Lung (tissue), 12 donors: Measurements from ENCODE around the gene CDK5RAP3. TPM values are rescaled to one million over a fixed set of nuclear protein-coding genes. Genes with fewer than 3 reads are reported as not detected.

ENCODE experiments used
- ATAC-seq: fragments of 200-7000 bp; cut with Tn5 transposase; one replicate; pipeline ENCODE4 v1.9.1; 2020; ENCODE audit warnings: moderate number of reproducible peaks; ENCODE audit not compliant: insufficient read depth, low FRiP score
- DNase-seq, 3 donors: peaks; one replicate each; pipeline ENCODE4 v3.0.0-alpha.2; 2013 to 2017
- H3K27ac ChIP-seq, 2 donors: one replicate each; pipeline ENCODE4 v1.5.1; 2013; ENCODE audit warnings: mild to moderate bottlenecking in 2 of 2, moderate library complexity in 2 of 2, control low read depth in 1 of 2, inconsistent platforms in 1 of 2, low read depth in 1 of 2, low read length in 1 of 2
- H3K27me3 ChIP-seq, 3 donors: one replicate each; pipeline ENCODE4 v1.5.1; 2013; ENCODE audit warnings: low read length in 2 of 3; ENCODE audit not compliant: control insufficient read depth in 3 of 3, insufficient read depth in 3 of 3
- H3K36me3 ChIP-seq, 4 donors: one replicate each; pipeline ENCODE4 v1.5.1; 2013; ENCODE audit warnings: low read length in 4 of 4, mild to moderate bottlenecking in 1 of 4, moderate library complexity in 1 of 4; ENCODE audit not compliant: control insufficient read depth in 4 of 4, insufficient read depth in 4 of 4
- H3K4me1 ChIP-seq, 5 donors: one replicate each; pipeline ENCODE4 v1.5.1; 2013; ENCODE audit warnings: low read length in 5 of 5, mild to moderate bottlenecking in 2 of 5, moderate library complexity in 1 of 5; ENCODE audit not compliant: control insufficient read depth in 5 of 5, insufficient read depth in 5 of 5
- H3K4me3 ChIP-seq: one replicate; pipeline ENCODE4 v1.5.1; 2013; ENCODE audit warnings: mild to moderate bottlenecking, control low read depth, moderate library complexity
- H3K9ac ChIP-seq, 2 donors: one replicate each; pipeline ENCODE4 v1.5.1; 2013; ENCODE audit warnings: low read length in 2 of 2, control low read depth in 1 of 2; ENCODE audit not compliant: insufficient read depth in 1 of 2
- H3K9me3 ChIP-seq, 4 donors: one replicate each; pipeline ENCODE4 v1.5.1; 2013; ENCODE audit warnings: low read length in 3 of 4, mild to moderate bottlenecking in 1 of 4, moderate library complexity in 1 of 4; ENCODE audit not compliant: control insufficient read depth in 4 of 4, insufficient read depth in 3 of 4
- CTCF ChIP-seq: IDR thresholded peaks from 2 replicates; pipeline ENCODE4 v1.5.1; 2012; ENCODE audit warnings: mild to moderate bottlenecking; ENCODE audit errors: control extremely low read depth, extremely low read depth
- WGBS, 2 donors: extraction: QIAGEN DNeasy Blood & Tissue Kit; methylation state at CpG; one replicate each; pipeline ENCODE4 v1.1.7; 2013; 5-methylcytosine and 5-hydroxymethylcytosine counted together
- polyA plus RNA-seq, 2 donors: library from polyadenylated mRNA; stranded (reverse); fragments of 200-250 nt; gene quantifications; one replicate each; pipeline ENCODE4 v1.2.1, GENCODE V29; 2013
- total RNA-seq, 2 donors: library from RNA; depleted of rRNA in 1 of 2; stranded (reverse); fragments of >200 nt in 1 of 2; gene quantifications; one replicate each; pipeline ENCODE4 v1.2.1, GENCODE V29; 2014 to 2021
- donor health status: control.
- donor health status: control.
- donor health status: Bipolar disorder and iron deficiency.
- donor health status: healthy.
- donor health status: DM: yes; HTN: yes; CAD: no.

CDK5RAP3 gene
- total and polyA plus RNA-seq, 4 donors = 129 to 212 (median 153) TPM

- Histone ChIP-seq H3K27me3 (no peaks in the 10 kb centered on the region), H3K4me3 (no peak overlapping the region), H3K27ac (peak overlapping the region in 1 of 2 donors; percentile 54), H3K36me3 (peaks cover 0 to 13% (median 0%) of the 10 kb centered on the region in 4 donors), H3K4me1 (peaks cover 0 to 16% (median 9%) of the 10 kb centered on the region in 5 donors), H3K9ac (no peak overlapping the region), H3K9me3 (no peaks in the 10 kb centered on the region)
- WGBS, 2 donors = 34 to 55% methylated on average over 5 of the region's 5 CpGs
- ATAC-seq (peak; percentile 10), DNase-seq (no peak)
- no peak for TF ChIP-seq CTCF
Measured at GRCh38 chr17:47948706-47949196, 22.2 kb upstream of the CDK5RAP3 start.

DNA sequence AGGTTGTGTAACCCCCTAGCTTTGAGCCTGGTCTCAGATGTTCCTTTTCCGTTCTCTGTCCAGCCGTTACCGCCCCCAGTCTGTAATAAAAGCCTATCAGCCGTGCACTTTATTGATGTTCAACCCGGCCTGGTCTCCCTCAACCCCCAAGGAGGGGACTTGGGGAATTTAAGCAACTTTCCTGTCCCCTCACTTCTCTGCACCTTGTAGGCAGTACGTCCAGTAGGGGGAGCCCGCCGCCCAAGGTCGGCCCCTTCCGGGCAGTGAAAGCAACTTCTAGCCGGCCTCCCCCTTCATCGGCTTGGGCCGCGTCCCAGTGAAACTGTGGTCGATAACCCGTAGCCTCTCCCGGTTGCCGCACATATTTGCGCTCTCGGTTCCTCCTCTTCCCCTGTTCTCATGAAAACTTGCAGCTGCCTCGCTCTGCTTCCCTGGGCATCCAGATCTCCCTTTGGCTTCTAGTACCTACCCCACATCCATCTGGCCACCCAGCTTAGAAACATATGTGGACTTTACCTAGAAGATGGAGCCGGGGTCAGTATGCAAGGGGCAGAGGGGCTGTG, 21.6 kb upstream of the CDK5RAP3 start:
- peak; percentile 84 for TF ChIP-seq CTCF
- ATAC-seq = peak; percentile 64
- 5 to 8% methylated on average over 22 of the region's 22 CpGs for WGBS, 2 donors
- peak; percentile 87 to 90 (median 89) for DNase-seq
- H3K9me3 ChIP-seq = no peaks in the 10 kb centered on the region
- no peak overlapping the region for H3K4me3 ChIP-seq
- no peaks in the 10 kb centered on the region for H3K27me3 ChIP-seq
- H3K9ac ChIP-seq = peak overlapping the region in 1 of 2 donors; percentile 59
- peaks cover 0 to 13% (median 0%) of the 10 kb centered on the region in 4 donors for H3K36me3 ChIP-seq
- H3K4me1 ChIP-seq = peaks cover 0 to 16% (median 9%) of the 10 kb centered on the region in 5 donors
- H3K27ac ChIP-seq = peak overlapping the region in 1 of 2 donors; percentile 78

GRCh38 chr17:47949946-47950345, 21.0 kb upstream of the CDK5RAP3 start:
- no peak for ATAC-seq
- Histone ChIP-seq H3K27ac (peak overlapping the region in 1 of 2 donors; percentile 78), H3K9ac (peak overlapping the region in 1 of 2 donors; percentile 59), H3K36me3 (peaks cover 0 to 13% (median 0%) of the 10 kb centered on the region in 4 donors), H3K4me3 (no peak overlapping the region), H3K4me1 (peaks cover 0 to 16% (median 9%) of the 10 kb centered on the region in 5 donors), H3K27me3 (no peaks in the 10 kb centered on the region), H3K9me3 (no peaks in the 10 kb centered on the region)
- TF ChIP-seq CTCF = no peak
- WGBS, 2 donors = 20 to 37% methylated on average over 3 of the region's 3 CpGs
- DNase-seq = no peak
